ENCODE measurements around the gene FGF12. TPM values are rescaled to one million over a fixed set of nuclear protein-coding genes. Genes with fewer than 3 reads are reported as not detected.

FGF12 gene
- total RNA-seq, 2 experiments from 2014 or later = 0.06 to 1.7 TPM

GRCh38 chr3:192482809-192483208 is 244.5 kb downstream of the FGF12 start:
- Histone ChIP-seq H3K9me3 (ENCODE audit: low read length) (no peaks in the 10 kb centered on the region), H3K4me1 (ENCODE audit: insufficient read depth, low read length, poor library complexity, severe bottlenecking) (no peaks in the 10 kb centered on the region), H3K9me2 (ENCODE audit: insufficient read depth, low read length) (no peaks in the 10 kb centered on the region), H3K27ac (ENCODE audit: low read depth, low read length, poor library complexity, severe bottlenecking) (no peak overlapping the region), H3K36me3 (ENCODE audit: insufficient read depth, low read length) (no peaks in the 10 kb centered on the region), H4K20me1 (ENCODE audit: insufficient read depth, low read length) (no peaks in the 10 kb centered on the region), H2AFZ (ENCODE audit: low read length) (peak overlapping the region; percentile 52; the same call in 1 of the 2 replicates), H3K79me2 (ENCODE audit: insufficient read depth, low read depth, low read length) (no peaks in the 10 kb centered on the region), H3K4me2 (ENCODE audit: low read length) (peak overlapping the region; percentile 46), H3K4me3 (ENCODE audit: low read depth, low read length, poor library complexity, severe bottlenecking) (no peak overlapping the region)
- no TSS peak for BruUV-seq (replicated peaks)
- intact Hi-C loops (cut with micrococcal nuclease; ENCODE audit: unreplicated experiment) = no loop called here
- no peak for DNase-seq (ENCODE audit: low spot score)
- ChIA-PET POLR2A (interaction anchor here (0.5 to 1.8 kb wide), 4 partner anchors 8 to 1023 kb away, joined by 3 to 5 read pairs (median 3); no protein-coding TSS in a partner anchor), CTCF (ENCODE audit: unreplicated experiment) (no interaction called here)
- no peak for TF ChIP-seq EZH2phosphoT487 (IDR thresholded peaks at IDR 0.05; ENCODE audit: borderline replicate concordance, low read depth, low read length)
- TF ChIP-seq, protein P1, sequence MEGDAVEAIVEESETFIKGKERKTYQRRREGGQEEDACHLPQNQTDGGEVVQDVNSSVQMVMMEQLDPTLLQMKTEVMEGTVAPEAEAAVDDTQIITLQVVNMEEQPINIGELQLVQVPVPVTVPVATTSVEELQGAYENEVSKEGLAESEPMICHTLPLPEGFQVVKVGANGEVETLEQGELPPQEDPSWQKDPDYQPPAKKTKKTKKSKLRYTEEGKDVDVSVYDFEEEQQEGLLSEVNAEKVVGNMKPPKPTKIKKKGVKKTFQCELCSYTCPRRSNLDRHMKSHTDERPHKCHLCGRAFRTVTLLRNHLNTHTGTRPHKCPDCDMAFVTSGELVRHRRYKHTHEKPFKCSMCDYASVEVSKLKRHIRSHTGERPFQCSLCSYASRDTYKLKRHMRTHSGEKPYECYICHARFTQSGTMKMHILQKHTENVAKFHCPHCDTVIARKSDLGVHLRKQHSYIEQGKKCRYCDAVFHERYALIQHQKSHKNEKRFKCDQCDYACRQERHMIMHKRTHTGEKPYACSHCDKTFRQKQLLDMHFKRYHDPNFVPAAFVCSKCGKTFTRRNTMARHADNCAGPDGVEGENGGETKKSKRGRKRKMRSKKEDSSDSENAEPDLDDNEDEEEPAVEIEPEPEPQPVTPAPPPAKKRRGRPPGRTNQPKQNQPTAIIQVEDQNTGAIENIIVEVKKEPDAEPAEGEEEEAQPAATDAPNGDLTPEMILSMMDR (conservative IDR thresholded peaks at IDR 0.05; ENCODE audit: low read length) = no peak

GRCh38 chr3:192482391-192482790 is 244.9 kb downstream of the FGF12 start:
- Histone ChIP-seq H3K79me2 (ENCODE audit: insufficient read depth, low read depth, low read length) (no peaks in the 10 kb centered on the region), H3K4me2 (ENCODE audit: low read length) (no peak overlapping the region), H3K27ac (ENCODE audit: low read depth, low read length, poor library complexity, severe bottlenecking) (no peak overlapping the region), H4K20me1 (ENCODE audit: insufficient read depth, low read length) (no peaks in the 10 kb centered on the region), H3K36me3 (ENCODE audit: insufficient read depth, low read length) (no peaks in the 10 kb centered on the region), H3K9me3 (ENCODE audit: low read length) (no peaks in the 10 kb centered on the region), H3K4me3 (ENCODE audit: low read depth, low read length, poor library complexity, severe bottlenecking) (no peak overlapping the region), H3K9me2 (ENCODE audit: insufficient read depth, low read length) (no peaks in the 10 kb centered on the region), H3K4me1 (ENCODE audit: insufficient read depth, low read length, poor library complexity, severe bottlenecking) (no peaks in the 10 kb centered on the region), H2AFZ (ENCODE audit: low read length) (no peak overlapping the region)
- no peak for DNase-seq (ENCODE audit: low spot score)
- TF ChIP-seq, protein P1 (conservative IDR thresholded peaks at IDR 0.05; ENCODE audit: low read length) = no peak
- no peak for TF ChIP-seq EZH2phosphoT487 (IDR thresholded peaks at IDR 0.05; ENCODE audit: borderline replicate concordance, low read depth, low read length)
- intact Hi-C loops (cut with micrococcal nuclease; ENCODE audit: unreplicated experiment) = no loop called here
- CTCF ChIA-PET (ENCODE audit: unreplicated experiment) = no interaction called here
- BruUV-seq (replicated peaks) = no TSS peak
- POLR2A ChIA-PET = interaction anchor here (0.5 to 1.8 kb wide), 4 partner anchors 9 to 1022 kb away, joined by 3 to 5 read pairs (median 3); no protein-coding TSS in a partner anchor

GRCh38 chr3:192481638-192482037 is 245.7 kb downstream of the FGF12 start:
- no peaks in the 10 kb centered on the region for H3K36me3 ChIP-seq (ENCODE audit: insufficient read depth, low read length)
- DNase-seq (ENCODE audit: low spot score) = no peak
- H3K79me2 ChIP-seq (ENCODE audit: insufficient read depth, low read depth, low read length) = no peaks in the 10 kb centered on the region
- intact Hi-C loops (cut with micrococcal nuclease; ENCODE audit: unreplicated experiment) = no loop called here
- ChIA-PET POLR2A (interaction anchor here (1.8 kb wide), 1 partner anchor 13 kb away, joined by 5 read pairs; no protein-coding TSS in a partner anchor), CTCF (ENCODE audit: unreplicated experiment) (no interaction called here)
- H3K9me2 ChIP-seq (ENCODE audit: insufficient read depth, low read length) = no peaks in the 10 kb centered on the region
- no peaks in the 10 kb centered on the region for H3K9me3 ChIP-seq (ENCODE audit: low read length)
- no peaks in the 10 kb centered on the region for H4K20me1 ChIP-seq (ENCODE audit: insufficient read depth, low read length)
- BruUV-seq (replicated peaks) = no TSS peak
- no peak overlapping the region for H3K4me2 ChIP-seq (ENCODE audit: low read length)
- H3K4me1 ChIP-seq (ENCODE audit: insufficient read depth, low read length, poor library complexity, severe bottlenecking) = no peaks in the 10 kb centered on the region
- TF ChIP-seq EZH2phosphoT487 (IDR thresholded peaks at IDR 0.05; ENCODE audit: borderline replicate concordance, low read depth, low read length) = no peak
- TF ChIP-seq, protein P1 (conservative IDR thresholded peaks at IDR 0.05; ENCODE audit: low read length) = no peak
- no peak overlapping the region for H3K27ac ChIP-seq (ENCODE audit: low read depth, low read length, poor library complexity, severe bottlenecking)
- no peak overlapping the region for H2AFZ ChIP-seq (ENCODE audit: low read length)
- H3K4me3 ChIP-seq (ENCODE audit: low read depth, low read length, poor library complexity, severe bottlenecking) = no peak overlapping the region

Data from OCI-LY7 (cell line).